Mucosa of rectum (tissue), 2 donors: ENCODE data around the gene LENG9.

ENCODE experiments used
- H3K27ac ChIP-seq, 2 donors: one replicate each; pipeline ENCODE4 v1.7.0; 2013; ENCODE audit warnings: inconsistent platforms in 2 of 2, low read depth in 2 of 2, low read length in 2 of 2
- H3K27me3 ChIP-seq, 2 donors: one replicate each; pipeline ENCODE4 v1.7.0; 2013; ENCODE audit warnings: low read length in 2 of 2; ENCODE audit not compliant: control insufficient read depth in 2 of 2, insufficient read depth in 2 of 2
- H3K36me3 ChIP-seq, 2 donors: one replicate each; pipeline ENCODE4 v1.7.0; 2013; ENCODE audit warnings: low read length in 2 of 2; ENCODE audit not compliant: control insufficient read depth in 2 of 2, insufficient read depth in 2 of 2
- H3K4me1 ChIP-seq, 2 donors: one replicate each; pipeline ENCODE4 v1.7.0; 2013; ENCODE audit warnings: low read length in 2 of 2, mild to moderate bottlenecking in 1 of 2; ENCODE audit not compliant: control insufficient read depth in 2 of 2, insufficient read depth in 2 of 2
- H3K4me3 ChIP-seq, 2 donors: one replicate each; pipeline ENCODE4 v1.7.0; 2013; ENCODE audit warnings: low read length in 2 of 2
- H3K9ac ChIP-seq, 2 donors: one replicate each; pipeline ENCODE4 v1.7.0; 2013; ENCODE audit warnings: low read length in 2 of 2, low read depth in 1 of 2, mild to moderate bottlenecking in 1 of 2
- H3K9me3 ChIP-seq, 2 donors: one replicate each; pipeline ENCODE4 v1.7.0; 2013; ENCODE audit warnings: low read length in 2 of 2; ENCODE audit not compliant: control insufficient read depth in 2 of 2
- donor health status: healthy.
- donor health status: Normal muscosa, but diverticular disease.

LENG9 gene

GRCh38 chr19:54421169-54421516 lies 42.4 kb downstream of the LENG9 start:
- no peak overlapping the region for H3K27ac ChIP-seq
- H3K4me1 ChIP-seq = no peaks in the 10 kb centered on the region
- H3K4me3 ChIP-seq = no peak overlapping the region
- H3K36me3 ChIP-seq = no peaks in the 10 kb centered on the region
- no peaks in the 10 kb centered on the region for H3K9me3 ChIP-seq
- no peak overlapping the region for H3K9ac ChIP-seq
- H3K27me3 ChIP-seq = peaks cover 19 to 21% of the 10 kb centered on the region in 2 donors

DNA sequence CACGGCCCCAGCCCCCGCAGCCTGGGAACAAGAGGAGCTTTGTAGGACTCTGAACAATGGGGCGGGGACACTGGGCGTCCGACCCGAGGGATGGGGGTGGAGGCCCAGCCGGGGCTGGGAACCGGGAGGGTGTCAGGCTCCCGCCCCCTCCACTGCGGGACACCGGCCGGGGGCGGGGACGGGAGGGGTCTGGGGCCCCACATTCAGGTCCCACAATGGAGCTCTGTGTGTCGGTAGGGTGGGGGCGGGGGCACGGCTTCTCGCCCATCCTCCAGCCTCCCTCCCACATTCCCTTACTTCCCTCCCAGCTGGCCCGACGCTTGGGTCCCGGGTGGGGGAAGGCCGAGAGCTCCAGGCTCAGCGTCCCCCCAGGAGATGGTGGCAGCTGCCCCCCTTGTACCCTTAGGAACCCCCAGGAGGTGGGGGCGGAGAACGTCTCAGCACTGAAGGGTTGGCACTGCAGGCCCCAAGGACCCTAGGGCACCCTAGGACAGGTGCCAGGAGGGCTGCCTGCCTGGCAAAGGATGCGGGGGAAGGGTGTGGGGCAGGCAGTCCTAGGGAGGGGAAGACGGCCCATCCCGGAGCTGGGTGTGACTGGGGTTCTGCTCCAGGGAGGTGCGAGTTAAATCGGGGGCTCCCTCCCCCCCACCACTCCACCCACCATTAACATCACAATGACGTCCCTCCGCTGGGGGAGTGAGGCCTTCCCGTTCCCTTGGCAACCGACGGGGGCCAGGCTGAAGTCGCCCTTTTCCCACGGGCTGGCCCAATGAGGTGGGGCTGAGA lies 43.0 kb downstream of the LENG9 start:
- Histone ChIP-seq H3K27me3 (peaks cover 20 to 24% of the 10 kb centered on the region in 2 donors), H3K4me1 (no peaks in the 10 kb centered on the region), H3K4me3 (no peak overlapping the region), H3K9me3 (no peaks in the 10 kb centered on the region), H3K9ac (no peak overlapping the region), H3K36me3 (no peaks in the 10 kb centered on the region), H3K27ac (no peak overlapping the region)

DNA sequence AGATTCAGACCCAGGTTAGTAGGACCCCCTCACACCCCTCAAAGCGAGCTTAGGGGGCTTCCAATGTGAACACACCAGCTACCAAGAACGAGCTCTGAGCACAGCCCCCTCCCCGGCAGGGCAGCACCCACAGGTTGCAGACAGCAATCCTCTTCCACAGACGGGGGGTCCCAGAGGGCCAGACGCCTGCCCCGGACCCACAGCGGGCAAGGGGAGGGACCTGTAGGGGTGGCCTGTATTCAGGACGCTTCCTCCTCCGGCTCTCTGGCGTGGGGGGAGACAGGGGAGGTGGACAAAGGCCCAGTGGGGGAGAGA lies 43.6 kb downstream of the LENG9 start:
- no peak overlapping the region for H3K4me3 ChIP-seq
- no peak overlapping the region for H3K27ac ChIP-seq

DNA sequence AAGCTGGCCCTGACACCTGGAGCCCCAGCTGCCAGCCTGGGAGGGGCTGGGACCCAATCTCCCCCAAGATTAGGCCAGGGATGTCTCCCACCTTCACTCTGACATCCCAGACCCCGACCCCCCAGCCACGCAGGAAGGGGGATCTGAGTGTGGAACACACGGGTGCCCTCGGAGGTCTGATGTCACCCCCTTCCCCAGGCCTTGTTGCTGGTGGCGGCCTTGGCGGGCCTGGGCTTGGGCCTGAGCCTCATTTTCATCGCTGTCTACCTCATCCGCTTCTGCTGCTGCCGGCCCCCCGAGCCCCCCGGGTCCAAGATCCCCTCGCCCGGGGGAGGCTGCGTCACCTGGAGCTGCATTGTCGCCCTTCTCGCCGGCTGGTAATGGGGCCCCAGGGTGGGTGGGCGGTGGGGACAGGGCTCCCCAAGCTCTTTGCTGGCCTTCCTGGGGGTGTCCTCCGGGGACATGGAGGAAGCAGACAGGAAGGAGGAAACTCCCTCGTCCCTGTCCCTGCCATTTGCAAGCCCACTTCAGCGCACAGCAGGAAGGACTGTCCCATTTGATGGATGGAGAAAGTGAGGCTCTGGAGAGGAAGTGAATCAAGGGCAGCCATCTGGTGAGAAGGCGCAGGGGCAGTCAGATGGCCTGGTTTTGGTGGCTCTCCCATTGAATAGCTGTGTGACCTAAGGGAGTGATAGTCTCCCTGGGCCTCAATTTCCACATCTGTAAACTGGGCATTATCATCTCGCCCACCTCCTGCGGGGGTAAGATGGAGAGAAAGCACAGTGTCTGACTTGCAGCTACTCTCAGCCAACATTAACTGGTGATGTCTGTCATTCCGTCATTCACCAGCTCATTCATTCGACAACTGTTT lies 44.4 kb downstream of the LENG9 start:
- Histone ChIP-seq H3K27ac (no peak overlapping the region), H3K27me3 (peaks cover 22 to 31% of the 10 kb centered on the region in 2 donors), H3K36me3 (no peaks in the 10 kb centered on the region), H3K4me3 (no peak overlapping the region), H3K4me1 (no peaks in the 10 kb centered on the region), H3K9ac (no peak overlapping the region), H3K9me3 (no peaks in the 10 kb centered on the region)

More for the DNA sequence above, 43.6 kb downstream of the LENG9 start:
- Histone ChIP-seq H3K4me1 (no peaks in the 10 kb centered on the region), H3K27me3 (peaks cover 20 to 24% of the 10 kb centered on the region in 2 donors), H3K9me3 (no peaks in the 10 kb centered on the region), H3K36me3 (no peaks in the 10 kb centered on the region), H3K9ac (no peak overlapping the region)

- peaks cover 22 to 31% of the 10 kb centered on the region in 2 donors for H3K27me3 ChIP-seq
- H3K4me3 ChIP-seq = no peak overlapping the region
- H3K9ac ChIP-seq = no peak overlapping the region
- no peaks in the 10 kb centered on the region for H3K4me1 ChIP-seq
- H3K36me3 ChIP-seq = no peaks in the 10 kb centered on the region
- no peaks in the 10 kb centered on the region for H3K9me3 ChIP-seq
- no peak overlapping the region for H3K27ac ChIP-seq
Observed at GRCh38 chr19:54418030-54418929, 45.3 kb downstream of the LENG9 start.

- no peak overlapping the region for H3K4me3 ChIP-seq
- H3K4me1 ChIP-seq = no peaks in the 10 kb centered on the region
- H3K9ac ChIP-seq = no peak overlapping the region
- no peaks in the 10 kb centered on the region for H3K36me3 ChIP-seq
- no peaks in the 10 kb centered on the region for H3K9me3 ChIP-seq
- H3K27me3 ChIP-seq = peaks cover 22 to 30% of the 10 kb centered on the region in 2 donors
- H3K27ac ChIP-seq = no peak overlapping the region
Observed at GRCh38 chr19:54416695-54417491, 46.7 kb downstream of the LENG9 start.

DNA sequence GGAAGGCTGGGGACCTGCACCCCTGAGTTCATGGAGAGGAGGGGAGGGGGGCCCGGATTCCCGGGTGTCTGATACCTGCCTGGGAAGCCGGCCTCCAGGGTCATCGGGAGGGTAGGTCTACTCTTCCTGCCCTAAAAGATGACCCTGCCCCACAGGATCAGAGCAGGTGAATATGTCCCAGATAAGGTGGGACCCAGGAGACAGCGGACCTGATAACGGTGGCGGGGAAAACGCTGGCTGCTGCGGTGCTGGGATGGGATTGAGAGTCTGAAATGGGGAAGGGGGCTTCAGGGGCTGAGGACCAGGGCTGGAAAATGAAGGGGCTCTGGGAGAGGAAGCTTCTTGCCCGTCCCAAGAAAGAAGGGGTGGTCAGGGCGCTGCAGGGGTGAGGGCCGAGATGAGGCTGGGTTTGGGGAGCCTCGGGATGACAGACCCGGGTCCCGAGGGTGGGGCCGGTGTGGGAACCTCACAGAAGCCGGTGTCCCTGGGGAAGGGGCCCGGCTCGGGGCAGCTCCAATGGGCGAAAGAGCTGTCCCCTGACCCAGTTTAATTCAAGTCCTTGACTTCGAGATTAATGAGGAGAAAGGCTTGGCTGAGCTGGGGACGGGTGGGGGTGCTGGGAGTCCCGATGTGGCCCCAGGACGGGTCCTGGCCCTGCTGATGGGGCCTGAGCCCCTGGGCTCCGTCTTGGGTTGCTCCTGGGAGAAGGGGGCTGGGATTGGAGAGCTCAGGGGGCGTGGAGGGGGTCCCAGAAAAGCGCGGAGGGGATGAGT lies 47.5 kb downstream of the LENG9 start:
- Histone ChIP-seq H3K9ac (no peak overlapping the region), H3K27ac (no peak overlapping the region), H3K27me3 (peaks cover 22 to 29% of the 10 kb centered on the region in 2 donors)

GRCh38 chr19:54415208-54415900 lies 48.2 kb downstream of the LENG9 start, which contains the start of gene TTYH1:
Gene TTYH1, plus strand, starts transcription at chr19:54415464. Its CDS starts 89 bp downstream, at chr19:54415553.
- Histone ChIP-seq H3K4me1 (no peaks in the 10 kb centered on the region), H3K9ac (no peak within 1 kb of the TSS), H3K27me3 (peaks cover 19 to 29% of the 10 kb centered on the region in 2 donors), H3K27ac (no peak within 1 kb of the TSS), H3K9me3 (no peaks in the 10 kb centered on the region), H3K4me3 (no peak within 1 kb of the TSS), H3K36me3 (no peaks in the 10 kb centered on the region)

More for the DNA sequence above, 47.5 kb downstream of the LENG9 start:
- Histone ChIP-seq H3K36me3 (no peaks in the 10 kb centered on the region), H3K4me3 (no peak overlapping the region), H3K9me3 (no peaks in the 10 kb centered on the region), H3K4me1 (no peaks in the 10 kb centered on the region)
